ENCODE results near the gene ATF3. TPM values are rescaled to one million over a fixed set of nuclear protein-coding genes. Genes with fewer than 3 reads are reported as not detected.

Gene ATF3
- total RNA-seq, 1 experiment from 2014 or later, result 43.2 TPM

DNA sequence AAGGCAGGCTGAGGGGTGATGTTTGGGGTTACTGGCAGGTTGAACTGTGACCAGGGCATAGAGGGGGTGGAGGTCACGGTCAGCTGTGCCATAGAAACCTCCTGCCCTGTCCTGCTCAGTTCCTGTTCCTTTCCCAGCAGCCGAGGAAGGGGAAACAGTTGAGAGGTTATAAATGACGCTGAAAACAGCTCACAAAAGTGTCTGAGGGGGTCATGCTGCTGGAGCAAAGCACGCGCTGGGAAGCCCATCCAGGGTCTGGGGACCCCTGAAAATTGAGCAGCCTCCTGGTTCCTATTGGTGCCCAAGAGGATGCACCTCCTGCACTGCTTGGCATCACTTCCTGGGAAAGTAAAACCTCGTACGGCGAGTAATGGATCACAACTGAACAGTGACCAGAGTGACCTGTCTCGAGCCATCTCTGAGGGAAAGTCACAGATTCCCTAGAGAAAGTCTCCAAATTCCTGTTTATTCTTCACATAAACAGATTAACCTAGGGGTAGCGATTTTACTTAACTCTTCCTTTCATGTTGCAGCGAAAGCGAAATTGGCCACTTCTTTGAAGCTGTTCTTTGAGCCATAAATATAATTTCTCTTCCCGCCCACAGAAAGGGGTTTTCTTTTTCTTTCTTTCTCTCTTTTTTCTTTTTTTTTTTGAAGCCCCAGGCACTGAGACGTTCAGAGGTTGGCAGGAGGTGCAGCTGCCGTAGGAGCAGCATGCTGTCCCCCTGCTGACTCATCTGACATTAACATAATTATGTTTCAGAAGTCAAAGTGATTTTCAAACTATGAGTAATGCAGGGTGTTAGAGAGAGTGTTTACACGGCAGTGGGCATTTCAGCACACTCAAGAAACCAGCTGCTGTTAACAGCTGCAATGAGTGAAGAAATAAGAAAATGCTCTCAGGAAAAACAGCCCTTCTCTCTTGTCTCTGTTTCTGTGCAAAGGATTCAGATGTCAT is 41.8 kb upstream of the ATF3 start:
- peaks cover 0 to 8% of the 10 kb centered on the region in 2 experiments; a peak in 1 of 4 replicates for H3K9me3 ChIP-seq (ENCODE audit: control insufficient read depth in 1 of 2, insufficient read depth in 1 of 2, low read depth in 1 of 2, low read length in 2 of 2)
- peaks cover 19 to 41% of the 10 kb centered on the region in 2 experiments for H3K4me1 ChIP-seq (ENCODE audit: control insufficient read depth in 1 of 2, insufficient read depth in 2 of 2, low read length in 2 of 2)
- peak; percentile 89 for TF ChIP-seq JUND (IDR thresholded peaks at IDR 0.05)
- no peak for TF ChIP-seq SRF (IDR thresholded peaks at IDR 0.05; ENCODE audit: low read depth)
- TF ChIP-seq, protein P1, sequence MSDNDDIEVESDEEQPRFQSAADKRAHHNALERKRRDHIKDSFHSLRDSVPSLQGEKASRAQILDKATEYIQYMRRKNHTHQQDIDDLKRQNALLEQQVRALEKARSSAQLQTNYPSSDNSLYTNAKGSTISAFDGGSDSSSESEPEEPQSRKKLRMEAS (IDR thresholded peaks at IDR 0.05), result peak; percentile 89
- TF ChIP-seq EGR1 (IDR thresholded peaks at IDR 0.05; ENCODE audit: low read depth), result 0 out of 2 replicates have a peak, but pooled peaks have one; percentile 27
- peak; percentile 19; the same call in 1 of the 2 replicates for TF ChIP-seq RAD21 (IDR thresholded peaks at IDR 0.05; ENCODE audit: low read depth)
- TF ChIP-seq ZFX (IDR thresholded peaks at IDR 0.05), result no peak
- peak; percentile 90 for TF ChIP-seq FOSL1 (IDR thresholded peaks at IDR 0.05; ENCODE audit: low read depth)
- peak; percentile 54 for TF ChIP-seq TCF7L2 (IDR thresholded peaks at IDR 0.05; ENCODE audit: borderline replicate concordance, extremely low read depth, insufficient read depth, insufficient read length)
- no peak; the same call in 1 of the 2 replicates for TF ChIP-seq ELF1 (IDR thresholded peaks at IDR 0.05; ENCODE audit: borderline replicate concordance, low read depth)
- TF ChIP-seq, protein P2, sequence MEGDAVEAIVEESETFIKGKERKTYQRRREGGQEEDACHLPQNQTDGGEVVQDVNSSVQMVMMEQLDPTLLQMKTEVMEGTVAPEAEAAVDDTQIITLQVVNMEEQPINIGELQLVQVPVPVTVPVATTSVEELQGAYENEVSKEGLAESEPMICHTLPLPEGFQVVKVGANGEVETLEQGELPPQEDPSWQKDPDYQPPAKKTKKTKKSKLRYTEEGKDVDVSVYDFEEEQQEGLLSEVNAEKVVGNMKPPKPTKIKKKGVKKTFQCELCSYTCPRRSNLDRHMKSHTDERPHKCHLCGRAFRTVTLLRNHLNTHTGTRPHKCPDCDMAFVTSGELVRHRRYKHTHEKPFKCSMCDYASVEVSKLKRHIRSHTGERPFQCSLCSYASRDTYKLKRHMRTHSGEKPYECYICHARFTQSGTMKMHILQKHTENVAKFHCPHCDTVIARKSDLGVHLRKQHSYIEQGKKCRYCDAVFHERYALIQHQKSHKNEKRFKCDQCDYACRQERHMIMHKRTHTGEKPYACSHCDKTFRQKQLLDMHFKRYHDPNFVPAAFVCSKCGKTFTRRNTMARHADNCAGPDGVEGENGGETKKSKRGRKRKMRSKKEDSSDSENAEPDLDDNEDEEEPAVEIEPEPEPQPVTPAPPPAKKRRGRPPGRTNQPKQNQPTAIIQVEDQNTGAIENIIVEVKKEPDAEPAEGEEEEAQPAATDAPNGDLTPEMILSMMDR (IDR thresholded peaks at IDR 0.05 in 2 of 3, conservative IDR thresholded peaks at IDR 0.05 in 1 of 3; ENCODE audit: borderline replicate concordance in 1 of 3, insufficient read depth in 1 of 3, low read depth in 2 of 3, low read length in 2 of 3), result no peak
- TF ChIP-seq SIN3A (IDR thresholded peaks at IDR 0.05; ENCODE audit: low read depth), result peak; percentile 83
- peak; percentile 82 for TF ChIP-seq SP1 (IDR thresholded peaks at IDR 0.05; ENCODE audit: low read depth)
- peak; percentile 62 for TF ChIP-seq CEBPB (IDR thresholded peaks at IDR 0.05; ENCODE audit: low read depth)
- no peak for TF ChIP-seq EZH2phosphoT487 (IDR thresholded peaks at IDR 0.05; ENCODE audit: borderline replicate concordance)
- TF ChIP-seq, protein P3, sequence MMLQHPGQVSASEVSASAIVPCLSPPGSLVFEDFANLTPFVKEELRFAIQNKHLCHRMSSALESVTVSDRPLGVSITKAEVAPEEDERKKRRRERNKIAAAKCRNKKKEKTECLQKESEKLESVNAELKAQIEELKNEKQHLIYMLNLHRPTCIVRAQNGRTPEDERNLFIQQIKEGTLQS (IDR thresholded peaks at IDR 0.05), result no peak
- peak; percentile 94; the same call in 1 of the 2 replicates for TF ChIP-seq CBX3 (IDR thresholded peaks at IDR 0.05; ENCODE audit: low read depth)
- ChIA-PET RAD21 (ENCODE audit: low non-redundant PET in 1 of 2, low total read pairs in 2 of 2, uncharacterized antibody in 2 of 2, unreplicated experiment in 2 of 2) (no interaction called here), POLR2A (interaction anchor here (2.3 kb wide), 1 partner anchor 42 kb away, joined by 11 read pairs; the partner anchor contains the start of gene ATF3), CTCF (interaction anchor here (1.0 kb wide), 1 partner anchor 90 kb away, joined by 5 read pairs; no protein-coding TSS in a partner anchor)
- no peaks in the 10 kb centered on the region for H3K79me2 ChIP-seq (ENCODE audit: insufficient read depth, low read length)
- peak overlapping the region; percentile 34 to 45 for H3K4me3 ChIP-seq (replicated peaks in 1 of 2; ENCODE audit: low read depth in 1 of 2, low read length in 2 of 2)
- no peaks in the 10 kb centered on the region for H3K9me2 ChIP-seq (ENCODE audit: insufficient read depth)
- peak overlapping the region; percentile 77 for H3K4me2 ChIP-seq (ENCODE audit: low read length)
- no TSS peak for BruUV-seq (replicated peaks)
- intact Hi-C loops (cut with micrococcal nuclease), result loop anchor here (2.0 kb wide), 1 partner anchor 42 kb away; the partner anchor contains the start of gene ATF3
- H3K9ac ChIP-seq (ENCODE audit: low read length), result peak overlapping the region; percentile 48
- no peaks in the 10 kb centered on the region for H4K20me1 ChIP-seq (ENCODE audit: insufficient read depth)
- H3K27ac ChIP-seq (ENCODE audit: low read depth, low read length), result peak overlapping the region; percentile 49
- DNase-seq (ENCODE audit: low read depth, low spot score) (peak; percentile 45), ATAC-seq (peak; percentile 90)
- H3K36me3 ChIP-seq (ENCODE audit: control insufficient read depth in 1 of 2, insufficient read depth in 2 of 2, low read length in 2 of 2), result no peaks in the 10 kb centered on the region
- peak overlapping the region; percentile 89 for H2AFZ ChIP-seq (ENCODE audit: low read depth, low read length, poor library complexity, severe bottlenecking)
- no peaks in the 10 kb centered on the region for H3K27me3 ChIP-seq (ENCODE audit: insufficient read depth, low read length)
